Mammary epithelial cell (primary cell): ENCODE data around the gene CITED4.

Experiments
- EZH2 ChIP-seq: IDR thresholded peaks from 2 replicates; pipeline ENCODE4 v1.6.1; 2012; ENCODE audit warnings: low read length, inconsistent platforms, borderline replicate concordance
- TF ChIP-seq, protein P1 (sequence below), 2 donors: IDR thresholded peaks in 1 of 2; conservative IDR thresholded peaks in 1 of 2; 2 replicates each; pipeline ENCODE4 v1.5.1; 2011 to 2012; ENCODE audit warnings: inconsistent platforms in 2 of 2, low read length in 2 of 2, mild to moderate bottlenecking in 2 of 2, control low read depth in 1 of 2, low read depth in 1 of 2; ENCODE audit not compliant: insufficient read depth in 1 of 2; ENCODE audit errors: extremely low read depth in 1 of 2

DNA sequence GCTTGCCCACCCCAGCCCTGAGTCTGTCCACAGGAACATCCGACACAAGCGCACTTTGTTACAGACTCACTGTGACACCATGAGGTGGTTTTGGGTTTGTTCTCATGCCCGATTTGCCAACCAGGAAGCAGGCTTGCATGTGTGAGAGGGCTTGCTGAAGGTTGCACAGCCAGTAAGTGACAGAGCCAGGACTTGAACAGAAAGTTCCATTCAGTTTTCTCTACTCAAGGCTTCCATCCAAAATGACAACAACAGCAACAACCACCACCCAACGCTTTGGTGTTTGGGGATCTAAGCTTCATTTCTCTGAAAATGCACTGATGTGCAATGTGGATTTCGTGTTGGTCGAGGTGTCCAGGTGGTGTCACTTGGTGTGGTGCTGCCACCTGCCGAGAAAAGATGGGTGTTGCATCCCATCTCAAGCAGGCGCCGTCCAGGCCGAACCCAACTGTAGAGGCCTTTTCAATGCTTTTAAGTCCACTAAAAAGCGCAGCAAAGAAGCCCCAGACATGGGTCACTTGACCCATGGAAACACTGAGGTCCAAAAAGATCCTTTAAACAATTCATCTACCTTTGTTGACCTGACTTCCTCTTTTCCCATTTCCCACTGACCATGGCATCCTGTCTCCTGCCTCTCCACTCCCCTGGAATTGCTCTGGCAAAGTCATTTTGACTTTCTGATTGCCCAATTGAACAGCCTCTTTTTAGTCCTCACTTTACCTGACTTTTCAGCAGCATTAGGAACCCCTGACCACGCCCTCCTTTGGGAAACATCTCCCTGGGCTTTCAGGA lies 12.2 kb downstream of the CITED4 start:
- TF ChIP-seq, protein P1, sequence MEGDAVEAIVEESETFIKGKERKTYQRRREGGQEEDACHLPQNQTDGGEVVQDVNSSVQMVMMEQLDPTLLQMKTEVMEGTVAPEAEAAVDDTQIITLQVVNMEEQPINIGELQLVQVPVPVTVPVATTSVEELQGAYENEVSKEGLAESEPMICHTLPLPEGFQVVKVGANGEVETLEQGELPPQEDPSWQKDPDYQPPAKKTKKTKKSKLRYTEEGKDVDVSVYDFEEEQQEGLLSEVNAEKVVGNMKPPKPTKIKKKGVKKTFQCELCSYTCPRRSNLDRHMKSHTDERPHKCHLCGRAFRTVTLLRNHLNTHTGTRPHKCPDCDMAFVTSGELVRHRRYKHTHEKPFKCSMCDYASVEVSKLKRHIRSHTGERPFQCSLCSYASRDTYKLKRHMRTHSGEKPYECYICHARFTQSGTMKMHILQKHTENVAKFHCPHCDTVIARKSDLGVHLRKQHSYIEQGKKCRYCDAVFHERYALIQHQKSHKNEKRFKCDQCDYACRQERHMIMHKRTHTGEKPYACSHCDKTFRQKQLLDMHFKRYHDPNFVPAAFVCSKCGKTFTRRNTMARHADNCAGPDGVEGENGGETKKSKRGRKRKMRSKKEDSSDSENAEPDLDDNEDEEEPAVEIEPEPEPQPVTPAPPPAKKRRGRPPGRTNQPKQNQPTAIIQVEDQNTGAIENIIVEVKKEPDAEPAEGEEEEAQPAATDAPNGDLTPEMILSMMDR (conservative IDR thresholded peaks at IDR 0.05 in 1 of 2, IDR thresholded peaks at IDR 0.05 in 1 of 2; ENCODE audit: extremely low read depth in 1 of 2, insufficient read depth in 1 of 2, low read depth in 1 of 2, low read length in 2 of 2) = peak; percentile 89 to 93
- TF ChIP-seq EZH2 = no peak
